Fibroblast of pulmonary artery (primary cell): ENCODE data around the gene SLC9A4.
"Not testable (repeated sequence)": the region's sequence is repeated elsewhere in the genome, so short reads cannot be mapped to it uniquely, and the experiment has no call there.

Experiments
- DNase-seq: peaks from one replicate; pipeline ENCODE4 v3.0.0-alpha.2; 2010; ENCODE audit warnings: low read depth
- H3K4me3 ChIP-seq: replicated peaks from 2 replicates; pipeline ENCODE4 v1.5.1; 2011; ENCODE audit warnings: low read depth, mild to moderate bottlenecking, control low read depth, low read length, moderate library complexity
- TF ChIP-seq, protein P1 (sequence below): IDR thresholded peaks from 2 replicates; pipeline ENCODE4 v1.5.1; 2011; ENCODE audit warnings: mild to moderate bottlenecking, control low read depth, low read length, inconsistent platforms; ENCODE audit errors: missing control alignments

Gene SLC9A4

DNA sequence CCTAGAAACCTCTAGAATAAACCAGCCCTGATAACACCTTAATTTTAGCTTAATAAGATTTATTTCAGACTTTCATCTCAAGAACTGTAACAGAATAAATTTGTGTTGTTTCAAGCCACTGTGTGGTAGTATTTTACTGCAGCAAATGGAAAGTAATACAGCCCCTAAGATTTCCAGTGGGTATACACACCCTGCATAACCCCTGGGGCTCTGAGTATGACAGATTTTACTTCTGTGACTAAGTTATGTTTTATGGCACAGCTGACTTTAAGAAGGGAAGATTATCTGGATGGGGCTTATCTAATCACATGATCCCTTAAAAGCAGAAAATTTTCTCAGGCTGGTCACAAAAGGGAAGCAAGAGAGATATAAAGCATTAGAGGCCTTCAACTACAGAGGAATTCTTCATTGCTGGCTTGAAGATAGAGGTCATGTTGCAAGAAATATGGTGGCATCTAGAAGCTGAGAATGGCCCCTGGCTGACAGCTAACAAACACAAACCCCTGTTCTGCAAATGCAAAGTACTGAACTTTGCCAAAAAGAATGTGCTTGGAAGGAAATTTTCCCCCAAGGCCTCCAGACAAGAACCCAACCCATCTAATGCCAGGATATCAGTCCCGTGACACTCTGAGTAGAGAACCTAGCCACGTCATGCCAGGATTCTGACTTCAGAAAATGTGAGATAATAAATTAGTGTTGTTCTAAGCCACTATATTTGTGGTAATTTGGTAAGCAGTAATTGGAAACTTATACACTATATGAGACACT is 78.5 kb downstream of the SLC9A4 start:
- TF ChIP-seq, protein P1, sequence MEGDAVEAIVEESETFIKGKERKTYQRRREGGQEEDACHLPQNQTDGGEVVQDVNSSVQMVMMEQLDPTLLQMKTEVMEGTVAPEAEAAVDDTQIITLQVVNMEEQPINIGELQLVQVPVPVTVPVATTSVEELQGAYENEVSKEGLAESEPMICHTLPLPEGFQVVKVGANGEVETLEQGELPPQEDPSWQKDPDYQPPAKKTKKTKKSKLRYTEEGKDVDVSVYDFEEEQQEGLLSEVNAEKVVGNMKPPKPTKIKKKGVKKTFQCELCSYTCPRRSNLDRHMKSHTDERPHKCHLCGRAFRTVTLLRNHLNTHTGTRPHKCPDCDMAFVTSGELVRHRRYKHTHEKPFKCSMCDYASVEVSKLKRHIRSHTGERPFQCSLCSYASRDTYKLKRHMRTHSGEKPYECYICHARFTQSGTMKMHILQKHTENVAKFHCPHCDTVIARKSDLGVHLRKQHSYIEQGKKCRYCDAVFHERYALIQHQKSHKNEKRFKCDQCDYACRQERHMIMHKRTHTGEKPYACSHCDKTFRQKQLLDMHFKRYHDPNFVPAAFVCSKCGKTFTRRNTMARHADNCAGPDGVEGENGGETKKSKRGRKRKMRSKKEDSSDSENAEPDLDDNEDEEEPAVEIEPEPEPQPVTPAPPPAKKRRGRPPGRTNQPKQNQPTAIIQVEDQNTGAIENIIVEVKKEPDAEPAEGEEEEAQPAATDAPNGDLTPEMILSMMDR: no peak
- no peak for DNase-seq
- H3K4me3 ChIP-seq: no peak overlapping the region

DNA sequence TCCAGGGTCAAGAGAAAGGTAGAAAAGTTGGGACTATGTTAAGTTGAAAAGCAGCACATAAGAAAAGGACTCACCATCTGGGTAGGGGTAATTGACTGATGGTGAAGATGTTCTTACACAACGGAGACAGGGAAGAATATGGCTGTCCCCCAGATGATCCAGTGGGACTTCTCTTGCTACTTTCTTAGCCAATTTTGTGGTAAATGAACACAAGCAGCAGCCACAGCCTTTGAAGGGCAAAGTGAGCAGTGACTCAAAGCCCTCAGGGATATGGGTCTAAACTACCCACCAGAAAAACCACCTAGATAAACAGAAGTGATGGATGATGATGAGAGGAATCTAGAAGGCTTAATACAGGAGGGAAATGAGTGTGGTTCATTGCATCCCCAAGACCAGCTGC is 80.6 kb downstream of the SLC9A4 start:
- no peak for DNase-seq
- TF ChIP-seq, protein P1: no peak
- no peak overlapping the region for H3K4me3 ChIP-seq

DNA sequence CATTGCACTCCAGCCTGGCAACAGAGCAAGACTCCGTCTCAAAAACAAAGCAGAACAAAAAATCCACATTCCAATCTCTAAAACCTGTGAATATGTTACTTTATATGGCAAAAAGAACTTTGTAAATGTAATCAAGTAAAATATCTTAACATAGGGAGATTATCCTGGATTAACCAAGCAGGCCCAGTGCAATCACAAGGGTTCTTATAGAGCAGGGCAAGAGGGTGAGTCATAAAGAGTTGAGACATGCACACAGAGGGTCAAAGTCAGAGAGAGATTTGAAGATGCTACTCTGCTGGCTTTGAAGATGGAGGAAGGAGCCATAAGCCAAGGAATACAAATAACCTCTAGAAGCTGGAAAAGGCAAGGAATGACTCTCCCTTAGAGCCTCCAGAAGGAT is 85.4 kb downstream of the SLC9A4 start:
- peak; percentile 3 for DNase-seq
- TF ChIP-seq, protein P1: no peak
- H3K4me3 ChIP-seq: no peak overlapping the region

DNA sequence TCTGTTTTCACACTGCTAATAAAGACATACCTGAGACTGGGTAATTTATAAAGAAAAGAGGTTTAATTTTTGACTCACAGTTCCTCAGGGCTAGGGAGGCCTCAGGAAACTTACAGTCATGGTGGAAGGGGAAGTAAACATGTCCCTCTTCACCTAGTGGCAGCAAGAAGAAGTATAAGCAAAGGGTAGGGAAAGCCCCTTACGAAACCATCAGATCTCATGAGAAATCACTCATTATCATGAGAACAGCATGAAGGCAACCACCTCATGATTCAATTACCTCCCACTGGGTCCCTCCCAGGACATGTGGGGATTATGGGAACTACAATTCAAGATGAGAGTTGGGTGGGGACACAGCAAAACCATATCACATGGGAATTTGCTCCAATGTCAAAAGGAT is 89.5 kb downstream of the SLC9A4 start:
- H3K4me3 ChIP-seq, DNase-seq: not testable (repeated sequence)

DNA sequence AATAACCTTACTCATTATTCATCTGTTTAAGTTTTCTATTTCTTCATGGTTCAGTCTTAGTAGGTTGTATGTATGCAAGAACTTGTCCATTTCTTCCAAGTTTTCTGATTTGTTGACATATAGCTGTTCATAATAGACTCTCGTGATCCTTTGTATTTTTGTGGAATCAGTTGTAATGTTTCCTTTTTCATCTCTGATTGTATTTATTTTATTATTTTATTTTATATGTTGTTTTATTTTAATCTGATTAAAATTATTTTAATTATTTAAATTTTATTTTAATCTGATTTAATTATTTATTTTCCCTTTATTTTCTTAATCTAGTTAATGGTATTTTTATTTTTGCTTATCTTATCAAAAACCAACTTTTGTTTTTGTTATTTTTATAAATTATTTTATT is 102.9 kb downstream of the SLC9A4 start:
- DNase-seq: no peak
- no peak overlapping the region for H3K4me3 ChIP-seq
- TF ChIP-seq, protein P1: no peak

DNA sequence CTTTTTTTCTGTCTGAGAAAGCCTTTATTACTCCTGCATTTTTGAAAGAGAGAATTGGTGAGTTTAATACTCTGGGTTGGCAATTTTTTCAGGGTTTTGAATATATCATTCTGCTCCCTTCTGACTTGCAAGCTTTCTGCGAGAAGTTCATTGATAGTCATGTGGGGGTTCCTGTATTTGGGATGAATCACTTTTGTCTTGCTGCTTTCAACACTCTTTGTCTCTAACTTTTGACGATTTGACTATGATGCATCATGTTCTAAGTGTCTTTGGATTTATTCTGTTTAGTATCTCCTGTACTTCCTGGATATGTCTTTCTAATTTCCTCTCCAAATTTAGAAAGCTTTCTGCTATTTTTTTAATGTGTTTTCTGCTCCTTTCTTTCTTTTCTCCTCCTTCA is 105.3 kb downstream of the SLC9A4 start:
- DNase-seq: no peak
- TF ChIP-seq, protein P1: no peak
- no peak overlapping the region for H3K4me3 ChIP-seq

DNA sequence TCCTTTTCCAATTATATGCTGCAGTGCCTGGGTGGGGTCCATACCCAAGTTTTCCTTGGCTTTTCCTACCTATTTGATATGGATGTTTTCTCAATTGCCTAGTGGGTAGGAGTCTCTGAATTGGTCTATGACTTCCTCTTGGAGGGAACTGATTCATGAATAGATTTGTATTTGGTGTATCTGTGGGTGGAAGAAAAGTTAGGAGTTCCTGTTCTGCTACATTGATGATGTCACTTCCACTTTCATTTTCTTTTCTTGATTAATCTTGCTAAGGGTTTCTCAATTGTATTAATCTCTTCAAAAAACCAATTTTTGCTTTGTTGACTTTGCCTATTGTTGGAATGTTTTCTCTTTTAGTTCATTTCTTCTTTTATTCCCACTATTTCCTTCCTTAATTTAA is 108.9 kb downstream of the SLC9A4 start:
- DNase-seq: no peak
- no peak overlapping the region for H3K4me3 ChIP-seq
- TF ChIP-seq, protein P1: no peak
